MV-4-11 (cell line): ENCODE results near the gene LSAMP.
"Not testable (repeated sequence)": the region's sequence is repeated elsewhere in the genome, so short reads cannot be mapped to it uniquely, and the experiment has no call there.

Experiments used
- DNase-seq: peaks from one replicate; lab custom pipeline; 2025; lab: John Stamatoyannopoulos, UW

LSAMP gene

DNA sequence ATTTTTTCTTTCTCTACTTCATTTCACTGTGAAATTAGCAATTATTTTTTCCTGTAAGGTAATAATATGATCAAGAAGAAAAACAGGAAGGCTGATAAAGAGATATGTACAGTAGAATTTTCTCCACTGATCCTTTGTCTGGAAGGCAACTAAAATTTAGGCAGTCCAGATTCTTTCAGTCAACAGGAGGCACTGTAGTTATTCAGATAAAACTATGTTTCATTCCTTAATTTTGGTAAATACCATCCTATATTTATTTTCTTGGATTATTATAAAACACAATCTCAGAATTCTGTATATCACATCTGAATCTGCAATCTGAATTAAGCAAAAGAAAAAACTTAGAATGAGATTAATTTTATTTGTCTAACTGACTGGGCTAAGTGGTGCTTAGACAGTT is 343.2 kb downstream of the LSAMP start:
- DNase-seq, result no peak

DNA sequence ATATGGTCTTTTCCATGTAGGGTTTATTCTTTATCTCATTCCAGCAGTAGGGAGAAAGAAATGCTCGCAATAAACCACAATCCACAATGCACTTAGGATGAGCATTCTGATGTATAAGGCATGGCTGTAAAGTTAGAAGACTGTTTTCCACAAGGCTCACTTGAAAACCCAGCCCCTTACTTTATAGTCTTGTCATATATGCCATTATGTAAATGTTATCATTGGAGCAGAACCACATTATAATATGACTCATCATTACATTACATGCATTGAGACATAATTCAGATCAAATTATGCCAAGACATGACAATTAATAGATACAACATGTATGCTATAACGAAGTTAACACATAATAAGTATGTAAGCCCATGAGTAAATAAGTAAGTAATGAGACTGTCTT is 348.1 kb downstream of the LSAMP start:
- no peak for DNase-seq

DNA sequence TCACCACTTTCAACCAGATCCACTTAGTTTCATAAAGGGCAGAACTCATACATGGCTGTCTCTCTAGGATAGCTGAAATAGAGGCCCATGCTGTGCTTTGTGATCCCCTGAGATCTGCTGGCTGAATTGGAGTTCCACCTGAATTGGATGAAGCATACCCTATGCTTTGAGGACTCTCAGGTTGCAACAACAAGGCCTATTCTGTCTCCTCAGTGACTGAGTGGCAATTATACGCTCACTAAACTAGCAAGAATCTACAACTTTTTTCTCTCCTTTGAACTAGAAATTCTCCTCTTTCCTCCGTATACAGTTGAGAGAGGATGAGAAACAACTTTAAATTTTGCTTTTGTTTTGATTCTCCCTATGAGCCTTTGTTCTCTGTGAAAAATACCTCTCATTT is 348.7 kb downstream of the LSAMP start:
- DNase-seq, result no peak

DNA sequence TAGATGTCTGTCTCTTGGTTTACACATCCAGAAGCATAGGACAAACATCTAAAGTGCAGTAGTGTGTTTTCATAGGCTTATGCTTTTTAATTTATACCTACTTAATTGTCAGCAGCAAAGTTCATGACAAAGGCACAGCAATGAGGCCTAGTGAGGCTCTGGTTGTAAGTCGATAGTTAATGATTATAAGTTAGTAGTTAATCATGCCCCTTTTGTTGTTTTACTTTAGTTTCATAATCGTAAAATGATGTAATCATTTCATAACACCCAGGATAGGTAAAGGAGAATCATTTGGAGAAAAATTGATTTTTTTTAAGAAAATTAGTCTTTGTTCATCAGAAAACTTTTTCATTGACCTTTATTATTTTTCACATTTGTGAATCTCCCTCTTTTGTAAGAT is 351.9 kb downstream of the LSAMP start:
- DNase-seq, result no peak

DNA sequence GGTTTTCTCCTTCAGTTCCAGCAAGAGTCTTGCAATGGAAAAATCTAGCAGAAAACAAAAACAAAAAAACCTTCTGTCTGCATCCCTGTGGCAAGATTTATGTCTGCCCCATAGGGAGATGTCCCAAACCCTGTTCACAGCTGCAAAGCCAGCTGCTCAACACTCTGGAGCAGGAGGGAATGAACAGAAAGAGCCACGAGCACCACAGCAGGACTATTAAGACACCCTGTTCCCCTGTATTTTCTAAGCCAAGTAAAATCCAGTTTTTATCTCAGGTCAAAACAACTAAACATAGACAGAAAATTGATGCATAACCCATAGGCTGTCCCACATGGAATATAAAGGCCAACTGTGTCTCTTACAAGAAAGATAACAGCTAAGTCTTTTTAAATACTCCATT is 357.9 kb downstream of the LSAMP start:
- no peak for DNase-seq

DNA sequence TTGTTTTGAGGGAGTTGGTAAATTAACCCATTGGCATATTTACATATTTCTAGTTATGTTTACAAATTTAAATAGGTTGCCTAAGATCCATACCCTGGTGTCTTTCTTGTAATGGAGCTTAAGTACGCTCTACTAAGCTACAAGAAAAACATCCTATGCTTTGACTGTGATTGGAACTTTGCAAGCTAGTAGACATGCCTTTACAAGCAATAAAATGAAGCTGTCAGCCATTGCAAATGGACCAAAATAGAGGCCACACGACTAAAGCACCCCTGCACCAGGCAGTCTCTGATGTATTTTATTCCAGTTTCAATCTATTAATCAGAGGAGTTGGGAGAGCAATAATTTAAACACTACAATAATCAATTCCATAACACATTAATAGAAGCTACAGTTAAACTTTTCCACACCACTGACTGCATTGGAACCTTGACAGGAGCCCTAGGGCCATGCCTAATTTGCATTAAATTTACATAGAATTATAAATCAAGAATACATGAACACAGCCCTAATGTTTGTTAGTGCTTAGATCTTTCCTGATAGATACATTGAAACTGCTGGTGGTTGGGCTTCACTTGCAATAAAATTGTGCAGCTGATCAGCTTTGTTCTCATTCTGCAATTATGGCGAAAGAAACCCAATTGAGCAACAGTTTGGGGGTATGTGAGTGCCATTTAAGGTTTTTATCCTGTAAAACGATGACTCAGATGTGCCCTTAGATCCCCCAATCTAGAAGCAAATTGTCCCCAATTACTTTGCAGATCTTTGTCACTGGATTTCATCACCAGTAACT is 360.1 kb downstream of the LSAMP start:
- DNase-seq, result peak; percentile 71

DNA sequence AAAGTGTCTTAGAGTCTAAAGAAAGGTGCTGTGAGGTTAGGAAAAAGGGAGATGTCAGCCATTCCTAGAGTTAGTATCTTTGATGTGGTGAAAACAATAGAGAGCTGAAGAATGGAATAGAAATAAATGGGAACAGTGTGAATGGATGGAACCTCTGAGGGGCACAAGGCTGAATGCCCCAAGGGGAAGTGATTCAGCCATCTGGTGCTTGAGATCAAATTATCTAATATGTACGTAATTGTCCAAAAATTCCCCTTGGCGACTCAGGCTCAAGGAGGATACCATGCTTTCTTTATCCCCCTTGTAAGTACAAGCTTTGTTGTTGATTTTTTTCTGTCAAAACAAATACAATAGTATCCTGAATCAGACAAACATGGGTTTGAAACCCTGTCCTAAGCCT is 361.6 kb downstream of the LSAMP start:
- DNase-seq, result no peak

DNA sequence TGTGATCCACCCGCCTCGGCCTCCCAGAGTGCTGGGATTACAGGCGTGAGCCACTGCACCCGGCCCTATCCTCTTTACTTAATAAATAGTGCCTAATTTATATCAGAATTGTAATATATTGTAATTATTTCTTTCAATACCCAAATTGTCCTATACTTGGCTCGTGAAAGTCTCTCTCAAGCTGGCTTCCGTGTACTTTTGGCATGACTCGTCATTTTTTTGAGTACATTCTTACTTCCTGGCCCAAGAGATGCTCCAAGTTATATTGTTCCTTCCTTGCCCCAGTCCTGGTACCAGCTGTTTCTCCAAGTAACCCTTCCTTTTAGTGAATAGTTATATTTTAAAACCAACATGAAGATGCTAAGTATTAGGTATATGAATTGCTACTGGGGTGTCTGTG is 366.7 kb downstream of the LSAMP start:
- DNase-seq, result no peak

DNA sequence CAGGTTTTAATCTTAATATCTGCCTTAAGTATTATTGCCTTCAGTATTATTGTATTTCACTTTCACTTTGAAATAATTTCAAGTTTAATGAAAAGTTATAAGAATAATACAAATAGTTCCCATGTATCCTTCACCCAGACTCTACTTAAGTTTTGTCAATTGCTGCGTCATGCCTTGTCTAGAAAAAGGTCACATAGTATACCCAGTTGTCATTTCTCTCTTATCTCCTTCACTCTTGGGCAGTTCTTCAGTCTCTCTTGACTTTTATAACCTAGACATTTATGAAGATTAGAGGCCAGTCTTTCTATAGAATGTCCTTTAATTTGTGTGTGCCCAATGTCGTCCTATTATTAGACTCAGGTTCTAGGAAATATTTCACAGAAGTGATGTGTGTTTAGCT is 367.7 kb downstream of the LSAMP start:
- DNase-seq, result no peak

DNA sequence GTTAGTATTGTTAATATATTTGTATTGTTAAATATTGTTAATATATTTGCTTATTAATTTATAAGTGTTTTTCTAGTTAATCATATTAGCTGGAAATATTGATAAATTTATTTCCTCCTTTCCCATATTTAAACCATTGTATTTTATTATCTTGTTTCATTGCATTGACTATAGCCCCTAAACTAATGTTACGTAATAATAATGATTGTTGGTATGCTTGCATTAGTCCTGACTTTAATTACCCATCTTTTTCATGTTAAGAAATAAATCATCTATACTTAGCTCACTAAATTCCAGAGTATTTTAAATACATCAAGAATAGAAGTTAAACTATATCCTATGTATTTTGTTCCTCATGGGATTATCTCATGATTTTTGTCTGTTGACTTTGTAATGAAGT is 368.2 kb downstream of the LSAMP start:
- DNase-seq, result no peak

DNA sequence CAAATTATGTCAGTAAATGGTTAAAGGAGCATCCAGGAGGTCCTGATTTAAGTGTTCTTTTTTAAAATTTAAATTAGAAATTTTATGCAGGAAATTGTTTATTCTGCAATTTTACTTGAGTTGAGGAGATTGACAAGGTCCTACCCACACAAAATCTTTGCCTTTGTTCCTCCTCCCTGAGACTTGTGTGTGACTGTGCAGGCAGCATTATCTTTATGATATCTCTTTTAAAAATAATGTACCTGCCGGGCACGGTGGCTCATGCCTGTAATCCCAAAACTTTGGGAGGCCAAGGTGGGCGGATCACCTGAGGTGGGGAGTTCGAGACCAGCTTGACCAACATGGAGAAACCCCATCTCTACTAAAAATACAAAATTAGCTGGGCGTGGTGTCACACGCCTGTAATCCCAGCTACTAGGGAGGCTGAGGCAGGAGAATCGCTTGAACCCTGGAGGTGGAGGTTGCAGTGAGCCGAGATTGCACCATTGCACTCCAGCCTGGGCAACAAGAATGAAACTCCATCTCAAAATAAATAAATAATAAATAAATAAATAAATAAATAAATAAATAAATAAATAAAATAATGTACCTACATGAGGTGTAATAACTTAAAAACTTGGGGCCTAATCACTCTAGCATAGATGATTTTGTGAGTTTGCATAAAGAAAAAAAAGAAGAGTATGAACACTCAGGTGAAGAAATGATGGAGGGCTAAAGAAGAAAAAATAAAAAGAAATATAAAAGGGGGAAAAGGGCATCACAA is 374.6 kb downstream of the LSAMP start:
- not testable (repeated sequence) for DNase-seq

DNA sequence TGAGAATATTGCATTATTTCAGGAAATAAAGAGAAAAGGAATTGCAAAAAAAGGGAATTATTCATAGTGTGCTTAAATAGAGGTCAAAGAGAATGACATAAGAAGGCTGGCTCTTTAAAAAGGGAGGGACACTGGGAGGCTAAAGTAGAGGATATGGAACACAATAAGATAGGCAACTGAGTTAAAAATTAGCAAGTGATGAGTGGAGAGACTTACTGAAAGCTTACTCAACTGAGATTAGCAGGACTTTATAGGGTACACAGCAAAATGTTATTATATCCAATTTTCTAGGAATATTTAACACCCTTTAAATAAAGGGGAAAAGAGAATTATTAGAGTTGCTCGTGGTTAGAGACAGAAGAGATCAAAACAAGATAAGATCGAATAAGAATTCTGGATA is 375.2 kb downstream of the LSAMP start:
- DNase-seq, result no peak

DNA sequence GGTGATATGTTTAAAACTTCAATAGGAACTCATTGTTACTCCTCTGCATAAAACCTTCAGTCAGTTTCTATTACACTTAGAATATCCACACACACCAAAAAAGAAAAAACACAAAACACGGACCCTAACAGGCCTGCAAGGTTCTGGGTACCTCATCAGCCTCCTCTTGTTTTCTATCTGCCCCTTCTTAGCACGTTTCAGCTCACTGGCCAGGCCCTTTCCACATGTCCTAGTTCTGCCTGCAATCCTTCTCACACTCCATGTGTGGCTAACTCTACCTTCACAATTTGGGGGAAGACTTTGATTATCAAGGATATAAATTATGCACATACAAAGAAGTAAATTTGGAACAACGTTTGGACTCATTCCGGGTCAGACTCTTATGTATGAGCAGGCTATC is 376.3 kb downstream of the LSAMP start:
- DNase-seq, result no peak

DNA sequence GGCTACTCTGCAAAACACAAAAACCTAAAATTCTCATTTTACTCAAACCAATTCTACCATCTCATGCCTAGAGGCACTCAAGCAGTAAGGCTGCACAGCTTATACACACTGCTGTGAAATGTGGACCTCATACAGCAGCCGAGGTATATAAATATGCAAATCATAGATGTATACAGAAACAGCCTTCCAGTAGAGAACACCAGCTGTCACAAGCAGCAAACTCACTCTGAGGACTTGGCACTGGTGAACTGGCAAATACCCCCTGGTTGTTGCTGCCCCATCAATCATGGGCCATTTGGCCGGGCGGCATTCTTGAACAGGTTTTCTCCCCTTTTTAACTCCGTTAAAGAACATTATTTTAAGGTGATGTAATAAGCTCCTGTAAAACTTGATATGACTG is 378.0 kb downstream of the LSAMP start:
- DNase-seq, result no peak

DNA sequence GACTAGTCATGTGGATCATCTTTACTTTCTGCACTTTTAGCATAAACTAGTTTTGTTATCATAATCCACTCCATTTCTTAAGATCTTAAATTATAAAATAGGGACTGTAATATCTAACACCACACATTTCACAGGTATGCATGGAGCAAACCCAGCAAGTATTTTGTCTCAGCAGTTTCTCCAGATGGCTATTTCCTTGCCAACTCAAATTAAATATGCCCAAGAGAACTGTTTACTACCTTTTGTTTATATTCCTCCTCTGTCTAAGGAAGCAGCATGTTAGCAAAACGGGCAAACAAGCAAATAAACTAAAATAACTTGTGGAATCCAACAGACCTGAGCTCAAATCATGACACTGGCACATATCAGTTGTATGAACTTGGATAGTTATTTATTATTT is 379.8 kb downstream of the LSAMP start:
- no peak for DNase-seq

DNA sequence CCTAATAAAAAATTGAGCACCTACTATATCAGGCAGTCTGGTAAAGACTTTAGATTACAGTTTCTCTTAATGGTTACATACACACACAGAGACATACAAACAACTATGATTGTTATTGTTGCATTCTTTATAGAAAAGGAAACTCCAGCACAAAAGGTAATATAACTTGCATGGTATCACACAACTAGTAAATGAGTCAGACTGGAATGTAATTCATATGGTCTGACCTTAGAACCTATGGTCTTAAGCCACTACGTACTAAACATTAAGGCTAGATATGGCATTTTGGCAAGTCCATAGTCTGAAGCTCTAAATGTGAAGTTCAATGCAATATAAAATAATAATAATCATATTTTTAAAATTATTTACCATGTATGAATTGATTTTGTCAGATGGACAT is 380.6 kb downstream of the LSAMP start:
- no peak for DNase-seq

DNA sequence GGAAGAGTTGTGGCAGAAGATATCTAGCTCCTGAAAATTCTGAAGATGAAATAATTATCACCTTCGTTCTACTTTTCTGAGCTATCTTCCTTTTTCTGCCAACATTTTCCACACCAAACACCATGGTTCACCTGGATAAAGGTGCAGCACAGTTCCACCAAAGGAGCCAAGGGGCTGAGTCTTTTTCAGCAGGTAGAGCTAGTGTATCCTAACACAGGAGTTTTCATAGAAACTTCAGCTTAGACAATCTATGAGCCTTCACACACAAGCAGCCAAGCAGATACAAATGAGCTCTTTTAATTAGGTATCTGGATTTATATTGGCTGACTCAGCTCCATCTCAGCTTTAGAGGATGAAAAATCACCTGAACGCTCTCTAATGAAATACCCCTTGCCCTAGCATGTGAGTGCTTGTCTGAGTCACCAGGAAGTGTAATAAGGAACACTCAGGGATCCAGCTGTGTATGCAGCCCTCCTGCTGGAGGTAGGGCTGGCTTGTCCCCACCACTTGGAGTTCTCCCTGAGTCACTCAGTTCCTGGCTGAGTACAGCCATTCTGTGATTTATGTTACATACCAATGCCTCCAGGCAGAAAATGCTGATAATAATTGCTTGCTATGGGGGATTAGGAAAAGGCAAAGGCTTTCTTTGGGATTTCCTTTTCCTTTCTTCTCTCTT is 385.7 kb downstream of the LSAMP start:
- DNase-seq, result no peak

DNA sequence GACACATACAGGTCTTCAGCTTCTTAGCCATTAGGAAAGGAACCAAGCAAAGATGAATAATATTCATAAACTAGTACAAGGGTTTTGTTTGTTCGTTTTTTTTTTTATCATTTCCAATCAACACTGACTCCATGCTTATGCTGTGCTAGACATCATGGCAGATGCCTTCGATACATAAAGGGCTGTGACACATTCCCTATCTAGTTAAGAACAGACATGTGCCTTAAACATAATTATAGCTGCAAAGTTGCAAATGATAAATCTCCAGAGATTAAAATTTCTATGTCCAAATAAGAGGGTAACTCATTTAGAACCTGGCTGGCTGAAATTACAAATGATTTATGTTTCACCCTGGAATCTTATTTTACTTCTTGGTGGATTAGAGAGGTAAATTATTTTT is 386.4 kb downstream of the LSAMP start:
- no peak for DNase-seq

DNA sequence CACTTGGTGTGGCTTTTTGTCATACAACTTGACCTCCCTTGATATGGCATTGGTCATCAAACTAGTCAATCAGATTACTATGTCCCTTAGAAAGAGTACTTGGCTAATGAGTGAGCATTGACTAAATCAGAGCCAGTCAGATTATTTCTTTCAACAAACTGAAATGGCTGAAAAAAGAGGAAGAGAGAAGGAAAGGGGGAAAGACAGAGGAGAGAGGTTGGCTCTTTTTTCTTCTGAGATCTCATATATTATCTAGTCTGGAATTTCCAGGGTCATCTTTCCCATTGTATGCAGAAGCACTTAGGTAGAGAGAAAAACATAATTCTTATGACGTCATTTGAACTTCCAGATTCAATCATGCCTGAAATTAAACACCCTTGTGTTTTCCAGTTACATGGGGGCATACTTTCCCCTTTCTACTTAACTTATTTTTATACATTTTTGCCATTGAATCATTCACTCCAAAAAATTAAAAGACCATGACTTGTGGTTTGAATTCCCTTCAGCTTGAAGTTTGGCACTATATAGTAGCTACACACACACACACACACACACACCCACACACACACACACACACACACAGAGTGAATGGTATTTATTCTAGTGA is 387.8 kb downstream of the LSAMP start:
- no peak for DNase-seq

DNA sequence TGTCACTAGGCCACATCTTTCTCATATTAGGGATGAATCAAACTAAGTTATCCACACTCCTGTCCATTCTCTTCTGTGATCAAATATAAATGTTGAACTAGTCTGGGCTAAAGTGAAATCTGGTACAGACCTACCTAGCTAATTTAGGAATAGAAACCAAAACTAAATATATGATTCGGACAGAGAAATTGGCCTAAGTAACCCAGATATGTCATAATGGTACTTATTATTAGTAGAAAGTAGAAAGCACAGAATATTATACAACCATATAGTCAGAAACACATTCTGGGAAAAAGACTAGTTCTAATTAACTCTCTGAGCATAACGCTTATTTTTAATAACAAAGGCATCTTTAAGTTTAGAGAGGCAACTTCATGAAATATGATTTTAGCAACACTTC is 389.0 kb downstream of the LSAMP start:
- DNase-seq, result no peak

DNA sequence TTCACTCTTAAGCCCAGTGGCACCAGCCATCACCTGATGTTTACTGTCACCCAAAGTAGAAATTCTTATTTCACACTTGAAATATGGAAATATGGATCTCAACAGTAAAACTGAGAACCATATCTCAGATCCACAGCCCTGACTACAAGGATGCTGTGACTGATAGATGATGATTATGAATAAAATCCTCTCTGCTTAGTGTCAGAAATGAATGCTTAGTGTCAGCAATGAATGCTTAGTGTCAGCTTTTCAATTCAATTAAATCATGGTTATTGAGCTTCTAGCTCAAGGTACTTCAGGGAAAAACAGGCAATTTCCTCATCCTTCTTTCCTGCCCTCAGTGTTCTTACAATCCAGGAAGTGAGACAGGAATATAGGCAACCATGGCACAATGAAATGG is 392.3 kb downstream of the LSAMP start:
- DNase-seq, result no peak

DNA sequence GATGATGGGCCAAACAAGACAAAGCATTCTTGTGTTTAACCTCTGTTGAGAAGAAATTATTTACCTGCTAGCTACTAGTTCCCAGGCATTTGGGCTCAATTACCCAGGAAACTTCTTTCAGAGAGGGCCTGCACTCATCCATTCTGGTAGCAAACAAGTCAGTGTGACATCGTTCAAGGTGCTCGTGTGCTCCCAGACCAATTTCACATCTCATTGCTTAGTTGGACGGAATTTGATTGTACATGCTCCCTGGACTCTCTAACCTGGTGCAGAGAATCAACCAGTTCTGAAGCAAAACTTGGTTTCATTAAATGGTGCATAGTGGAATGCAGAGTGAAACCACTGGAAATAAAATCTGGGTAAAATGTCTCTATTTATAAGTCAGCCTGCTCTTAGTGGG is 392.7 kb downstream of the LSAMP start:
- DNase-seq, result no peak

DNA sequence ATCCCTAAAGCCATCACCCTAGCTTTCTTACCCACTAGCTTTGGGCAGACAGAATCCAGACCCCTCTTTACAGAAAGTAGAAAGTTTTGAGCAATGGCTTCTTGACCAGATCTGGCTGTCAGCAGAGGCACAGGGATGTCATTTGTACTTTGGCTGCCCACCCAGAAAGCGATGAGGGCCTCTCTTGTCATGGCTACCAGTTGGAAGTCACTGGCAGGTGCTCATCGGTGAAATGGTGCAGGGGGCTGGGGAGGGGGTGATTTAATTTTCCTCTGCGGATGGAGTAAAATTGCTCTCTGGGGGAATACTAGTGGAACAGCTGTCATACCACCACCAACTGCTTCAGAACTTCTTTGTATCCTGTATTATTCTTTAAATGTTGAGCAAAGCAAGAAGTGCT is 393.7 kb downstream of the LSAMP start:
- DNase-seq, result no peak
